ENCODE measurements around the gene HYAL3.
"Not testable (repeated sequence)": the region's sequence is repeated elsewhere in the genome, so short reads cannot be mapped to it uniquely, and the experiment has no call there.

The HYAL3 gene

GRCh38 chr3:50268703-50269451 lies 30.3 kb downstream of the HYAL3 start, which contains the start of gene SEMA3B:
Gene SEMA3B (plus strand): TSS chr3:50269147. CDS start chr3:50269241, 94 bp downstream.
- no peak for DNase-seq

GRCh38 chr3:50268276-50268675 lies 30.9 kb downstream of the HYAL3 start:
- DNase-seq = no peak

GRCh38 chr3:50267280-50267913 lies 31.8 kb downstream of the HYAL3 start:
- no peak for DNase-seq

GRCh38 chr3:50266836-50267235 lies 32.4 kb downstream of the HYAL3 start:
- no peak for DNase-seq

- DNase-seq = no peak
Observed at GRCh38 chr3:50266017-50266416, 33.2 kb downstream of the HYAL3 start.

- no peak for DNase-seq
Observed at GRCh38 chr3:50265571-50265970, 33.6 kb downstream of the HYAL3 start.

- DNase-seq = no peak
Observed at GRCh38 chr3:50264964-50265485, 34.2 kb downstream of the HYAL3 start.

- peak; percentile 57 for DNase-seq
Observed at GRCh38 chr3:50264383-50264963, 34.7 kb downstream of the HYAL3 start.

- DNase-seq = no peak
Observed at GRCh38 chr3:50263478-50264382, 35.5 kb downstream of the HYAL3 start.

GRCh38 chr3:50262778-50263177 lies 36.4 kb downstream of the HYAL3 start:
- DNase-seq = no peak

- DNase-seq = not testable (repeated sequence)
Observed at GRCh38 chr3:50262200-50262599, 37.0 kb downstream of the HYAL3 start.

- DNase-seq = no peak
Observed at GRCh38 chr3:50261505-50261904, 37.7 kb downstream of the HYAL3 start.

GRCh38 chr3:50260942-50261441 lies 38.2 kb downstream of the HYAL3 start:
- no peak for DNase-seq

- peak; percentile 72 for DNase-seq
Observed at GRCh38 chr3:50260027-50260941, 38.9 kb downstream of the HYAL3 start.

- DNase-seq = no peak
Observed at GRCh38 chr3:50259432-50260026, 39.7 kb downstream of the HYAL3 start.

- no peak for DNase-seq
Observed at GRCh38 chr3:50258979-50259378, 40.2 kb downstream of the HYAL3 start.

GRCh38 chr3:50258029-50258680 lies 41.0 kb downstream of the HYAL3 start:
- no peak for DNase-seq

GRCh38 chr3:50256978-50257890 lies 42.0 kb downstream of the HYAL3 start:
- no peak for DNase-seq

GRCh38 chr3:50255251-50255615 lies 44.0 kb downstream of the HYAL3 start:
- no peak for DNase-seq

Measured in GOT3 (cell line).